HG02943 (cell line): ENCODE measurements around the gene AREG.

Experiments
- ATAC-seq: cut with Tn5 transposase; IDR thresholded peaks from one replicate; pipeline ENCODE4 v1.9.1; 2021; ENCODE audit warnings: mild to moderate bottlenecking, low read depth, moderate library complexity; ENCODE audit not compliant: unreplicated experiment

The AREG gene

DNA sequence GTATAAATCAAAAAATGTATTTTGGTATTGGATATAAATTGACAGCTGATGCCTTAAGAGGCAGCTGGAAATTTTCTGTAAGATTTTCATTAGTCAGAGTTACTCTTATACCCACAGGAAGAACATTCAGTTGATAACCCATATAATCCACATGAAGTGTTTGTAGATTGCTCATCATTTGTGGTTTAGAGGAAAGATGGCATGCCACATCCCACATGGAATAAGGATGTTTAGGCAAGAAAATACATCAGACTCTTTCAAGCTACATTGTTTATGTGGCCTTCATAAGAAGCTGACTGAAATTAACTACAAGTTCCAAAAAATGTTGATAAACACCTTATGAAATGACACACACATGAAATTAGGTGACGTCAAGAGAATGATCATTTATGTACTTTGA lies 56.6 kb downstream of the AREG start:
- no peak for ATAC-seq

DNA sequence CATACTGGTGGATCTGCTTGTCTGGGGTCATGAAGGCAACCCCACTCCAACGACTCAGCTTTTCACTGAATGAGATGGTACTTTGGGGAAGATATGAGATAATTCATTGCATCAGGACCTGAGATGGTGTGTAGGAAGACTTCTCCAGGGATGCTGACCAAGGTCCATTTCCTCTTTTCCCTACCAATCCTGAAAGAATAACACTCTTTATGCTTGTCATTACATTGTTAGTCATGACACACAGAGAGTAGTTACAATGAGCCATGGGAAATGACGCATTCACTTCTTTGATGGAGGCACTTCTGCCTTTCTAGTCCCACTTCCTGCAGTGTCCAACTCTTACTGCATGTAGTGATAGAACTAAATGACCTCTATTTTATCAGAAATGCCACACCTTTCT lies 58.6 kb downstream of the AREG start:
- no peak for ATAC-seq

DNA sequence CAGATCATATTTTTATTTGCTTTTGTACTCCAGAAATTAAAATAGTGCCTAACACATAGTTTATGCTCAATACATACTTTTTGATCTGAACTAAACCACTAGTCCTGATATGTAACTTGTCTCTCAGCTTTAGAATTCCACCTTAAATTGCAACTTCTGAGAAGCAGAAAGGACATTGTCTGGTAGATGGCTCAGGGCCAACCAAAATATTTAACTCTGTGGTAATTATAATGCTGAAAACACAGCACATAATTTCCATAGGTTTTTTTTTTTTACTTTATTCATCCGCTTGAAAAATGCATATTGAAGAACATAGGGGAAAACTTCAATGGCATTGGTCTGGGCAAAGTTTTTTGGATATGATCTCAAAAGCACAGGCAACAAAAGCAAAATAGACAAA lies 59.3 kb downstream of the AREG start:
- ATAC-seq: no peak
